Keratinocyte (primary cell): ENCODE data around the gene TRAK2.

Experiments used
- EZH2 ChIP-seq: IDR thresholded peaks from one replicate; pipeline ENCODE4 v1.6.1; 2012; ENCODE audit warnings: inconsistent platforms, mild to moderate bottlenecking, low read length, moderate library complexity
- TF ChIP-seq, protein P1 (sequence below), 3 experiments: IDR thresholded peaks in 1 of 3; conservative IDR thresholded peaks in 1 of 3; optimal IDR thresholded peaks in 1 of 3; 2 replicates in 2 of 3; 3 replicates in 1 of 3; pipeline versions ENCODE3 to v1.5.1; 2011; ENCODE audit warnings: low read length in 3 of 3, mild to moderate bottlenecking in 3 of 3, moderate library complexity in 2 of 3, control low read depth in 1 of 3, inconsistent platforms in 1 of 3; ENCODE audit not compliant: insufficient read depth in 2 of 3; ENCODE audit errors: extremely low read depth in 1 of 3

DNA sequence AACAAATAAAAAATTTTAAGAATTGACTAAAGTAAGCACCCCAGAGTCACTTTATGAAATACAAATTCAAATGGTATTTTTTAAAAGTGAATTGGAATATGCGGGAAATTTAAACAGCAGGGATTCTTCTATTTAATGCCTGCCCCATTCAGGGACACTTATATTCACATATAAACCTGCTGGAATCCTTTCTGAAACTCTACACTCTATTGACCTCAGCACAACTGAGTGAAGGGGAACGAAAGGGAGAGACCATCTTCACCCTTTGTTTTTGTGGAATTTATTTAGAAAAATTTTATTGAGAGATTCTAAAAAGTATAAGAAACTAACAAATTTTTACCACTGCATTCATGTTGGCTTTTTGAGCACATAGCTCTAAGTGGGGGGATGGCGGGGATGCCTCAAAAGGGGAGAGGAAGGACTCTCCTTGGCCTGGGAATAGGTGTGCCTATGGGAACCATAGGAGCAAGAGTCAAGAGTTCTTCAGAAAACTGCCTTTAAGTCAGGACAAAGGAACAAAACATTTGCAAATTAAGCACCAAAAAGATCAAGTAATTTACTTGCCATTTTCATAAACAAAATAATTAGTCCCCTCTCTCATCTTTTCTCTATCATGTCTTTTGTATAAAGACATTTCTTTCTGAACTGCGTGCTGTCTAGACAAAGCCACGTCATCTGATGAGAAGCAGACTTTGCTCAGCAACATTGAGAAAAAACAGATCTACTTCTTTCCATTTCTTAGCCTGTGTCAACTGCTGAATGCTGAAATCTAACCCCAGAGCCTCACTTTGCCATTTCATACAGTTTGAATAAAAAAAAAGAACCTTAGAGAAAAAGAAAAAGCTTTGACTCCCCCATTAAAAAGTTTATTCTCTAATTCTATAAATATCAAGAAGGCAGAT is 72.5 kb downstream of the TRAK2 start:
- TF ChIP-seq, protein P1, sequence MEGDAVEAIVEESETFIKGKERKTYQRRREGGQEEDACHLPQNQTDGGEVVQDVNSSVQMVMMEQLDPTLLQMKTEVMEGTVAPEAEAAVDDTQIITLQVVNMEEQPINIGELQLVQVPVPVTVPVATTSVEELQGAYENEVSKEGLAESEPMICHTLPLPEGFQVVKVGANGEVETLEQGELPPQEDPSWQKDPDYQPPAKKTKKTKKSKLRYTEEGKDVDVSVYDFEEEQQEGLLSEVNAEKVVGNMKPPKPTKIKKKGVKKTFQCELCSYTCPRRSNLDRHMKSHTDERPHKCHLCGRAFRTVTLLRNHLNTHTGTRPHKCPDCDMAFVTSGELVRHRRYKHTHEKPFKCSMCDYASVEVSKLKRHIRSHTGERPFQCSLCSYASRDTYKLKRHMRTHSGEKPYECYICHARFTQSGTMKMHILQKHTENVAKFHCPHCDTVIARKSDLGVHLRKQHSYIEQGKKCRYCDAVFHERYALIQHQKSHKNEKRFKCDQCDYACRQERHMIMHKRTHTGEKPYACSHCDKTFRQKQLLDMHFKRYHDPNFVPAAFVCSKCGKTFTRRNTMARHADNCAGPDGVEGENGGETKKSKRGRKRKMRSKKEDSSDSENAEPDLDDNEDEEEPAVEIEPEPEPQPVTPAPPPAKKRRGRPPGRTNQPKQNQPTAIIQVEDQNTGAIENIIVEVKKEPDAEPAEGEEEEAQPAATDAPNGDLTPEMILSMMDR (optimal IDR thresholded peaks at IDR 0.05 in 1 of 3, IDR thresholded peaks at IDR 0.05 in 1 of 3, conservative IDR thresholded peaks at IDR 0.05 in 1 of 3; ENCODE audit: extremely low read depth in 1 of 3, insufficient read depth in 2 of 3, low read length in 3 of 3) = no peak
- TF ChIP-seq EZH2 = no peak
